Measurements from ENCODE around the gene TOR1AIP2. TPM values are rescaled to one million over a fixed set of nuclear protein-coding genes. Genes with fewer than 3 reads are reported as not detected.

Gene TOR1AIP2
- total RNA-seq, 2 donors from 2014 or later: 48.6 to 51.4 TPM

DNA sequence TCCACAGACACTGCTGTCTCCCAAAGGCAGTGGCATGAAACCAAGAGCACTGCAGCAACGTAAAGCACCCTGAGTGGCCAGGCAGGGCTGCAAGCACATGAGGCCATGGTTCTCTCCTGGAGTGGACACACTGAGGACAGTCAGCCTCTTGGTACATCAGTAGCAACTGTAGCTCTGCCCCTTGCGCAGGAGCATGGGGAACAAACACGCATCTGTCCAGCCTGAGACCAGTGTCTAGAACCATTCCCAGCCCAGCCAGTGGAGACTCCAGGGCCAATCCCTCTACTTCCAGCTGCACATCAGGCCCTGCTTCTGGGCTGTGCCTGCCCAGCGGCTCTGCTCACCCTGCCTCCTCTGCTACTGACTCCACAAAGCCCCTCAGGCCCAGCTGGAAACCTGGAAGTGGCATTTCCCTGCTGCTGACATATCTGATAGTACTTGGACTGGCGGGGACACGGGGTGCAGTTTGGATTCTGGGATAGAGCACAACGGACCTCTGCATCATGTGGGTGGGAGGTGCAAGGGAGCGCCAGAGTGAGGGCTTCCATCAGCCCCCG, 49.0 kb downstream of the TOR1AIP2 start:
- H3K4me1 Mint-ChIP-seq (ENCODE audit: low read depth): peaks cover 18% of the 10 kb centered on the region
- DNase-seq (no peak), ATAC-seq (replicated peaks in 1 of 2) (no peak)
- H3K27ac Mint-ChIP-seq: no peak overlapping the region
- H3K9me3 Mint-ChIP-seq: no peaks in the 10 kb centered on the region
- no peaks in the 10 kb centered on the region for H3K36me3 Mint-ChIP-seq (ENCODE audit: insufficient read depth in 2 of 2)
- no peaks in the 10 kb centered on the region for H3K27me3 Mint-ChIP-seq (ENCODE audit: low read depth)
- no peak overlapping the region for H3K4me3 Mint-ChIP-seq

- no peak for DNase-seq
- Mint-ChIP-seq H3K27me3 (ENCODE audit: low read depth) (no peaks in the 10 kb centered on the region), H3K36me3 (ENCODE audit: insufficient read depth in 2 of 2) (no peaks in the 10 kb centered on the region), H3K4me3 (no peak overlapping the region), H3K4me1 (ENCODE audit: low read depth) (peaks cover 10% of the 10 kb centered on the region), H3K27ac (no peak overlapping the region), H3K9me3 (no peaks in the 10 kb centered on the region)
- peak; percentile 45 to 65 for ATAC-seq (replicated peaks in 1 of 2)
Observed at GRCh38 chr1:179826626-179827280, 50.9 kb downstream of the TOR1AIP2 start.

GRCh38 chr1:179825798-179826460, 51.7 kb downstream of the TOR1AIP2 start:
- no peak overlapping the region for H3K4me3 Mint-ChIP-seq
- ATAC-seq (replicated peaks in 1 of 2): no peak
- H3K36me3 Mint-ChIP-seq (ENCODE audit: insufficient read depth in 2 of 2): no peaks in the 10 kb centered on the region
- DNase-seq: no peak
- H3K27ac Mint-ChIP-seq: no peak overlapping the region
- peaks cover 2% of the 10 kb centered on the region for H3K4me1 Mint-ChIP-seq (ENCODE audit: low read depth)
- H3K27me3 Mint-ChIP-seq (ENCODE audit: low read depth): no peaks in the 10 kb centered on the region
- H3K9me3 Mint-ChIP-seq: no peaks in the 10 kb centered on the region

GRCh38 chr1:179825206-179825605, 52.4 kb downstream of the TOR1AIP2 start:
- no peaks in the 10 kb centered on the region for H3K27me3 Mint-ChIP-seq (ENCODE audit: low read depth)
- H3K36me3 Mint-ChIP-seq (ENCODE audit: insufficient read depth in 2 of 2): no peaks in the 10 kb centered on the region
- no peaks in the 10 kb centered on the region for H3K4me1 Mint-ChIP-seq (ENCODE audit: low read depth)
- DNase-seq (no peak), ATAC-seq (replicated peaks in 1 of 2) (no peak)
- H3K9me3 Mint-ChIP-seq: no peaks in the 10 kb centered on the region
- no peak overlapping the region for H3K4me3 Mint-ChIP-seq
- no peak overlapping the region for H3K27ac Mint-ChIP-seq

DNA sequence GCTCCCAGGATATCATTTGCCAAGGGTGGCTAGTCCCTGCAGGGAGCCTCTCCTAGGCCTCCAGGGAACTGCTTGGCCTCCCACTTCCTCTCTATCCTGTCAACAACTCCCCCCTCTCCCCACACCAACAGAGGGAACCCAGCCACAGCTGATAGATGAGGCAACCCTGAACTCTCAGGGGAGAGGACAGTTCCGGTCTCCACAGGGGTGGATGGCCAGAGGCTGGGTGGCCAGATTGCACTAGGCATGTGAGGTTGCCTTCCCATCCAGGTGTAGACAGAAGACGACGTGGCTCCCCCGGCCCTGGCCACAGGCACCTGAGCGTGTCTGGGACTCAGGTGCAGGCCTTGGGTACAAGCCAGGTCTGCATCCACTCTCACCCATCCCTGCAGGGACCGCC, 53.3 kb downstream of the TOR1AIP2 start:
- Mint-ChIP-seq H3K4me1 (ENCODE audit: low read depth) (no peaks in the 10 kb centered on the region), H3K36me3 (ENCODE audit: insufficient read depth in 2 of 2) (no peaks in the 10 kb centered on the region), H3K27me3 (ENCODE audit: low read depth) (no peaks in the 10 kb centered on the region), H3K4me3 (no peak overlapping the region), H3K9me3 (no peaks in the 10 kb centered on the region), H3K27ac (no peak overlapping the region)
- DNase-seq (no peak), ATAC-seq (replicated peaks in 1 of 2) (no peak)

DNA sequence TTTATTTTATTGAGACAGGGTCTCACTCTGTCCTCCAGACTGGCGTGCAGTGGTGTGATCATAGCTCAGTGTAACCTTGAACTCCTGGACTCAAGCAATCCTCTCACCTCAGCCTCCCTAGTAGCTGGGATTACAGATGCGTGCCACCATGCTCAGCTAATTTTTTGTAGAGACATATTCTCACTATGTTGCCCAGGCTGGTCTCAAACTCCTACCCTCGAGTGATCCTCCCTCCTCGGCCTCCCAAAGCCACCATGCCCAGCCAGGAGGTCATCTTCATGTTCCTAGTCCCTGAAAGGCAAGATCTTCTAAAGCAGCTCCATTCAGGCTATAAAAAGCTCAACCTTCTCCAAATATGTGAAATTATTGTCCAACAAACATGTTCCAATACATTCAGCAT, 53.9 kb downstream of the TOR1AIP2 start:
- Mint-ChIP-seq H3K27me3 (ENCODE audit: low read depth) (no peaks in the 10 kb centered on the region), H3K4me3 (no peak overlapping the region), H3K4me1 (ENCODE audit: low read depth) (no peaks in the 10 kb centered on the region), H3K36me3 (ENCODE audit: insufficient read depth in 2 of 2) (no peaks in the 10 kb centered on the region), H3K9me3 (no peaks in the 10 kb centered on the region), H3K27ac (no peak overlapping the region)
- DNase-seq: no peak
- no peak for ATAC-seq (replicated peaks in 1 of 2)

DNA sequence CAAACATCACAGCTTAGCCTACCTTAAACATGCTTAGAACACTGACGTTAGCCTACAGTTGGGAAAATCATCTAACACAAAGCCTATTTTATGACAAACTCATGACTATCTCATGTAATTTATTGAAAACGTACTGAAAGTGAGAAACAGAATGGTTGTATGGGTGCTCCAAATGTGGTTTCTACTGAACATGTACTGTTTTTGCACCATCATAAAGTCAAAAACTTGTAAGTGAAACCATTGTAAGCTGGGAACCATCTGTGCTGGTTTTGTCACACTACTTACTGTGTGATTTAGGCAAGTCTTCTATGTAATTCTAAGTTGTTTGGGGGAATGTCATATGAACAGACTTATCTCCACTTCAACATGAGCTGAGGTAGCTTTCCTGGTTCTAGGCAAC, 55.5 kb downstream of the TOR1AIP2 start:
- Mint-ChIP-seq H3K9me3 (no peaks in the 10 kb centered on the region), H3K36me3 (ENCODE audit: insufficient read depth in 2 of 2) (no peaks in the 10 kb centered on the region), H3K27me3 (ENCODE audit: low read depth) (no peaks in the 10 kb centered on the region), H3K4me3 (no peak overlapping the region), H3K27ac (no peak overlapping the region), H3K4me1 (ENCODE audit: low read depth) (no peaks in the 10 kb centered on the region)
- DNase-seq: no peak
- ATAC-seq (replicated peaks in 1 of 2): no peak

DNA sequence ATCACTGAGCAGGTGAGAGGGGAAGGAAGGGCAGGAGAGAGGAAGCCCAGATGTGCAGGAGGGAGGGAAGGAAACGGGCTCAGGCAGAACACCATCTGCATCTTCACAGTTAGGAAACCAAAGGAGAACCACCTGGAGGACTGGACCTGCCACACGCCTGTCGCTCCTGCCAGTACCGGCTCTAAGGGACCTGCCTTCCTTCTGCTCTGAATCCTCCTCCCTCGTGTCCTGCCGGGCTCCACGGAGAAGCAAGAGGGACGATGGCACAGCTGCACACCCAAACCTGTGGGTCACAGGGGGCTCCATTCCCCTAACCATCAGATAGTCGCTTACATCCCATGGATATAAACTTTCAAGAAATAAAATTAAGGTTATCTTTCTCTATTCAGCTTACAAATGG, 56.1 kb downstream of the TOR1AIP2 start:
- H3K9me3 Mint-ChIP-seq: no peaks in the 10 kb centered on the region
- H3K4me1 Mint-ChIP-seq (ENCODE audit: low read depth): no peaks in the 10 kb centered on the region
- ATAC-seq (replicated peaks in 1 of 2) (no peak), DNase-seq (no peak)
- H3K27ac Mint-ChIP-seq: no peak overlapping the region
- no peaks in the 10 kb centered on the region for H3K36me3 Mint-ChIP-seq (ENCODE audit: insufficient read depth in 2 of 2)
- H3K27me3 Mint-ChIP-seq (ENCODE audit: low read depth): no peaks in the 10 kb centered on the region
- no peak overlapping the region for H3K4me3 Mint-ChIP-seq

- Mint-ChIP-seq H3K4me3 (no peak overlapping the region), H3K36me3 (ENCODE audit: insufficient read depth in 2 of 2) (no peaks in the 10 kb centered on the region), H3K27me3 (ENCODE audit: low read depth) (no peaks in the 10 kb centered on the region), H3K9me3 (no peaks in the 10 kb centered on the region), H3K27ac (no peak overlapping the region), H3K4me1 (ENCODE audit: low read depth) (peaks cover 3% of the 10 kb centered on the region)
- ATAC-seq (replicated peaks in 1 of 2): no peak
- DNase-seq: no peak
Observed at GRCh38 chr1:179820226-179820970, 57.2 kb downstream of the TOR1AIP2 start.

DNA sequence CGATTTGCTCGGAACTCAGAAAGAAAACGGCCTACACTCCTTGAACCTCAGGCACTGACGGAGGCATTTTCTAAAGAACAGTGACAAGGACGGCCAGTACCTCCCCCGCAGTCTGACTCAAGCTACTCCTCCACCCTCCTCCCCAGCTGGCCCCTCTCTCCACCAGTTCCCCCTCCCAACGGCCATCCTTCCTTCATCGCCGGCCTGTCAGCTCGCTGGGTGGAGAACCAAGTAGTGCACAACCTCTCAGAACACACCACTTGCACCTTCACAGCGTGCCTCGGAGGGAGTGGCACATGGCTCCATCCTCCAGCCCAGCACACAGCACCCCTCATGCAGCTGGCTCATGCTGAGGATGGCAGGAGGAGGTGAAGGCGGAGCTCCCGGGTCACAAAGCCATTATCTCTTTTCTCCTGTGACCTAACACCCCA, 58.8 kb downstream of the TOR1AIP2 start:
- DNase-seq (no peak), ATAC-seq (replicated peaks in 1 of 2) (no peak)
- no peak overlapping the region for H3K27ac Mint-ChIP-seq
- H3K27me3 Mint-ChIP-seq (ENCODE audit: low read depth): no peaks in the 10 kb centered on the region
- peaks cover 15% of the 10 kb centered on the region for H3K4me1 Mint-ChIP-seq (ENCODE audit: low read depth)
- H3K4me3 Mint-ChIP-seq: no peak overlapping the region
- no peaks in the 10 kb centered on the region for H3K9me3 Mint-ChIP-seq
- H3K36me3 Mint-ChIP-seq (ENCODE audit: insufficient read depth in 2 of 2): no peaks in the 10 kb centered on the region

DNA sequence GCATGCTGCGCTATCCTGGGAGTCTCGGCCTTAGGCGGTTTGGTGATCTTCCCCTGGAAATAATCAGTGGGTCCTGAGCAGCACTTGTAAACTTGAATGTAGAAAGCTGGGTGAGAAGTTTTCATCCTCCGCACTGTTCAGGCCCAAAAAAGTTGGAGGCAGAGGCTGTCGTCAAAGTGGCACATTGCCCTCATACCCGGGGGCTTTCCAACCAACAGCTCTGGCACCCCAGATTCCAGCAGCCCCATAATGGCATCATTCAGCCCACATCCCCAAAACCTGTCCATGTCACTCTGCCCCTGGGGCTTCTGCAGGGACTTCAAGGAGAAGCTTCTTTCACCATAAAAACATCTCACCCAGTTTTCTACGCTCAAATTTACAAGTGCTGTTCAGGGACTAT, 59.3 kb downstream of the TOR1AIP2 start:
- no peaks in the 10 kb centered on the region for H3K36me3 Mint-ChIP-seq (ENCODE audit: insufficient read depth in 2 of 2)
- no peak overlapping the region for H3K27ac Mint-ChIP-seq
- no peak overlapping the region for H3K4me3 Mint-ChIP-seq
- H3K27me3 Mint-ChIP-seq (ENCODE audit: low read depth): no peaks in the 10 kb centered on the region
- no peaks in the 10 kb centered on the region for H3K9me3 Mint-ChIP-seq
- no peak for ATAC-seq (replicated peaks in 1 of 2)
- DNase-seq: no peak
- peaks cover 15% of the 10 kb centered on the region for H3K4me1 Mint-ChIP-seq (ENCODE audit: low read depth)

DNA sequence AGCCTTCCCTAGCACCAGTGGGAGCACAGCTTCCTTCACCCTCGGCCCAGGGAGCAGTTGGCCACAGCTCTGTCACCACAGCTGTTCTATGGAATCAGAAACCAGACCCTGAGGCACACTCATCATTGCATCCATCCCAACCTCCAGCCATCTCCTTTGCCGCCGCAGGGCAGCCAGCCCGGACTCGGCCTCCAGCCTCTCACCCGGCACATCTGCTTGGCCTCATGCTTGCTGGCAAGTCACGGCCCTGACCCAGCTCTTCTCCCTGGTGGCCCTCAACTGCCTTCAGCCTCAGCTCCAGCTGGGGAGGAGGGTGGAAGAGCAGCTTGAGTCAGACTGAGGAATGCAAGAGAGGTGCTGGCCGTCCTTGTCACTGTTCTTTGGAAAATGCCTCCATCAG, 59.8 kb downstream of the TOR1AIP2 start:
- H3K36me3 Mint-ChIP-seq (ENCODE audit: insufficient read depth in 2 of 2): no peaks in the 10 kb centered on the region
- H3K27me3 Mint-ChIP-seq (ENCODE audit: low read depth): no peaks in the 10 kb centered on the region
- H3K4me1 Mint-ChIP-seq (ENCODE audit: low read depth): peaks cover 15% of the 10 kb centered on the region
- H3K27ac Mint-ChIP-seq: no peak overlapping the region
- H3K4me3 Mint-ChIP-seq: no peak overlapping the region
- ATAC-seq (replicated peaks in 1 of 2): no peak
- no peaks in the 10 kb centered on the region for H3K9me3 Mint-ChIP-seq
- DNase-seq: no peak

GRCh38 chr1:179817056-179817455, 60.5 kb downstream of the TOR1AIP2 start:
- Mint-ChIP-seq H3K4me1 (ENCODE audit: low read depth) (peaks cover 15% of the 10 kb centered on the region), H3K4me3 (no peak overlapping the region), H3K9me3 (no peaks in the 10 kb centered on the region), H3K27me3 (ENCODE audit: low read depth) (no peaks in the 10 kb centered on the region), H3K36me3 (ENCODE audit: insufficient read depth in 2 of 2) (no peaks in the 10 kb centered on the region), H3K27ac (no peak overlapping the region)
- ATAC-seq (replicated peaks in 1 of 2): no peak
- no peak for DNase-seq
